ENCODE data around the gene PTPN1.
"Not testable (repeated sequence)": the region's sequence is repeated elsewhere in the genome, so short reads cannot be mapped to it uniquely, and the experiment has no call there.

Gene PTPN1

DNA sequence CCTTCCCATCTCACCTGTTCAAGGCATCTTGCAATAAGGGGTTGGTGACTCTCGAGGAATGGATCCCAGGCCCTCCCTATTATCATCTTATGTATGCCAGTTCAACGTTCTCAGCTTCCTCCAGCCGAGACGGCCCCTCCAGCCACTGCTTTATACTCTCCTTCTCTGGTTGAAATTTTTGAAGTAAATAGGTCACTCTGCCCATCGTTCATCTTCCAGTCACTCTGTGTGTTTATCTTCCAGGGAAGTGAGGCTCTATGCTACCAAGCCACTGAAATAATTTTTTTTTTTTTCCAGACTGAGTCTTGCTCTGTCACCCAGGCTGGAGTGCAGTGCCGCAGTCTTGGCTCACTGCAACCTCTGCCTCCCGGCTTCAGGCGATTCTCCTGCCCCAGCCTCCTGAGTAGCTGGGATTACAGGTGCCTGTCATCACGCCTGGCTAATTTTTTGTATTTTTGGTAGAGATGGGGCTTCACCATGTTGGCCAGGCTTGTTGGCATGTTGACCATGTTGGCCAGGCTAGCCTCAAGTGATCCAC, 17.0 kb downstream of the PTPN1 start:
- Mint-ChIP-seq H3K27ac (no peak overlapping the region), H3K9me3 (no peaks in the 10 kb centered on the region), H3K4me3 (no peak overlapping the region), H3K4me1 (peaks cover 42% of the 10 kb centered on the region), H3K36me3 (peaks cover 41% of the 10 kb centered on the region)
- ATAC-seq, result no peak
- no peak for DNase-seq (ENCODE audit: low spot score in 2 of 2)

DNA sequence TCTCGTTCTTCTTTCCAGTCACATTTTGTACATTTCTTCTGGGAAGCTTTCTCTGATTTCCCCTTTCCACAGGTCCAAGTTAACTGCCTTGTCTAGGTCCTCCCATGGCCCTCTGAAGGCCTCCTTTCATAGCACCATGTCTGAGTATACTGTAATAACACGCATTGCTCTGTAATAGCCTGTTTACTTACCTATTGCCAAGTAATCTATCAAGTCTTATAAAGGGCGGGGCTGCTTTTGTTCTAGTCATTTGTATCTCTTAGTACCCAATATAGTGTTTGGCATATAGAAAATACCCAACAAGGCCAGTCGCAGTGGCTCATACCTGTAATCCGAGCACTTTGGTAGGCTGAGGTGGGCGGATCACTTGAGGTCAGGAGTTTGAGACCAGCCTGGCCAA, 17.9 kb downstream of the PTPN1 start:
- Mint-ChIP-seq H3K9me3 (no peaks in the 10 kb centered on the region), H3K4me3 (no peak overlapping the region), H3K36me3 (peaks cover 36% of the 10 kb centered on the region), H3K27ac (no peak overlapping the region), H3K4me1 (peaks cover 44% of the 10 kb centered on the region)
- ATAC-seq (peak; percentile 52), DNase-seq (ENCODE audit: low spot score in 2 of 2) (no peak)

DNA sequence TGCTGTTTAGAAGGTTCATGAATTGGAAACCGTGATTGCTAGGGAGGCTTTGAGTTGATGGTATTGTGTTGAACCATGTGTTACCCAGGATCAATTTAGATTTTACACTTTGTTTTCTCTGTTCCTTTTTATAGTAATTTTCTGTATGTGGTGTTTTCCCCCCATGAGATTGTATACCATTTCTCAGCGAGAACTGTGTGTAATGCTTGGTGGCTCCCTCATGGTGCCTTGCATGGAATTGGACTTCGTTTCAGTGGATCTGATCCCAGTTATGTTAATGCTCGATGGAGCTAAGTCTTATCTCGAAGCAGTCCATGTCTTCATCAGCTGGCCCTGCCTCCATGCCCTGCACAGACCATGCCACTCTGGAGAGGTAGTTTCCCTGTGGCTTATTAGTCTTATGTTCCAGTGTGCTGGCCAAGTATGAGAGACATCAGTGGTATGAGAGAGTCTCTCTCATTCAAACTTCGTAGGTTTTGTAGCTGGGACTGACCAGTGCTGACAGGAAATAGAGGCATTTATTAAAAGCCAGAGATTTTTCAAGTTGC, 18.7 kb downstream of the PTPN1 start:
- H3K36me3 Mint-ChIP-seq, result peaks cover 37% of the 10 kb centered on the region
- peaks cover 44% of the 10 kb centered on the region for H3K4me1 Mint-ChIP-seq
- no peak for DNase-seq (ENCODE audit: low spot score in 2 of 2)
- no peak overlapping the region for H3K4me3 Mint-ChIP-seq
- H3K9me3 Mint-ChIP-seq, result no peaks in the 10 kb centered on the region
- H3K27ac Mint-ChIP-seq, result no peak overlapping the region
- ATAC-seq, result peak; percentile 85

DNA sequence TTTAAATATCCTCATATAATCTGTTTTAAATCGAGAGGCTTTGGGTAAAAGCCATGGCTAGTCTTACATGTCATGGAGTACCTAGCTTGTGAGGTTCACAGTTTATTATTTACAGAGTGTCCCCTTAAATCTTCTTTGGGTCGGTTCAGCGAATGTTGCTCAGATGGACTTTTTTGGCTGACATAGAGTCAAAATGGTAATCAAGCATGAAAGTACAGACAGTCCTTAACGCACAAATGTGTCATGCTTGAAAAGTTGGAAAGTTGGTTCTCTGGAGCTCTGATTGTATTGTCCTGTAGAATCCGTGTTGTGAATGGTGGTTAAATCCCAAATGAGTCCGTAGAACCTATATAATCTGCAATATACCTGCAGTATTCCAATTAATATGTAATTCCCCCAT, 22.0 kb downstream of the PTPN1 start:
- no peaks in the 10 kb centered on the region for H3K9me3 Mint-ChIP-seq
- peaks cover 65% of the 10 kb centered on the region for H3K4me1 Mint-ChIP-seq
- H3K4me3 Mint-ChIP-seq, result no peak overlapping the region
- no peak overlapping the region for H3K27ac Mint-ChIP-seq
- peaks cover 60% of the 10 kb centered on the region for H3K36me3 Mint-ChIP-seq
- ATAC-seq, result no peak
- DNase-seq (ENCODE audit: low spot score in 2 of 2), result no peak

DNA sequence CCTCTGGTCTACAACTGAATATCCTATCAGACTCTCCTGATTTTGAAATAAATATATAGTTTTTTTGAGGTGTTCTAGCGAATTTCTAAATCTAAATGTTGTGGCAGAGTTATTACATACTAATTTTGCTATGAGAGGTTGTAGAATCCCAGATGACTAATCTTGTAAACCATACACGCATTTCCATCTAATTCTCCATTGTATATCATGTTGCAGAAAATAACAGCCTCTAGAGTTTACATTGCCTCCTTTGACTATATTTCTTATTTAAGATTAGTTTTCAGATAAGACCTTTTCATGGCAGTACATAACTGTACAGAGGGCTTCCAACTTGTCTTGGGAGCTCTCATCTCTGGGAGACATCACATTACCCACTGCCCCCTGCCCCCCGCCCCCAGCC, 22.9 kb downstream of the PTPN1 start:
- no peak for DNase-seq (ENCODE audit: low spot score in 2 of 2)
- no peak for ATAC-seq
- Mint-ChIP-seq H3K27ac (peak overlapping the region; percentile 20), H3K4me3 (no peak overlapping the region), H3K4me1 (peaks cover 73% of the 10 kb centered on the region), H3K36me3 (peaks cover 68% of the 10 kb centered on the region), H3K9me3 (no peaks in the 10 kb centered on the region)

DNA sequence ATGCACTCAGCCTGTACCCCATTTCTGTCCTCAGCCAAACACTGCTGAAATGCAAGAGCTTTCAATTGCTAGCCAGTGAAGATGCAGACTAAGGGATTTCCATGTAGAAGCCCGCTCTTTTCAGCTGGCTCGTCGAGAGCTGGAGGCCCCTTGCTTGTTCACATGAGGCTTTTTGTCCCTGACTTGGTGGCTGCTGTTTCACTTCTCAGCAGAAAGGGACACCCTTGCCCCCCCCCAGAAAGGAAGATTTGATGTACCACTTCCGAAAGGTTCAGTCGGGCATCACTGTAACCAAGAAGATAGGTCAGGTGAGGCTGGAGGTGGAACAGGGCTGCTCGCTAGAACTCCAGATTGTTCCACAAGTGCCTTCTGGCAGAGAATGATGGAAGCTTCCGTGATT, 23.3 kb downstream of the PTPN1 start:
- Mint-ChIP-seq H3K36me3 (peaks cover 72% of the 10 kb centered on the region), H3K27ac (peak overlapping the region; percentile 20), H3K9me3 (no peaks in the 10 kb centered on the region), H3K4me3 (no peak overlapping the region), H3K4me1 (peaks cover 77% of the 10 kb centered on the region)
- ATAC-seq (no peak), DNase-seq (ENCODE audit: low spot score in 2 of 2) (no peak)

DNA sequence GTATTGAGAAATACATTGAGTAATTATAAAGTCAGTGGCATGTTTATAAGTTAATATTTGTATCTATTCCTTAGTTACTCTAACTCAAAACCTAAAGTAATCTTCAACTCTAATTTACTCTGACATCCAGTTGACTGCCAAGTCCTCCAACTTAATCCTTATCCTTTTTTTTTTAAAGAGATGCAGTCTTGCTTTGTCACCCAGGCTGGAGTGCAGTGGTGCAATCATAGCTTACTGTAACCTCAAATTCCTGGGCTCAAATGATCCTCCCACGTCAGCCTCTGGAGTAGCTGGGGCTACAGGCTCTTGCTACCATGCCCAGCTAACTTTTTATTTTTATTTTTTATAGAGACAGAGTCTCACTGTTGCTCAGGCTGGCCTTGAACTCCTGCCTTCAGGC, 24.4 kb downstream of the PTPN1 start:
- ATAC-seq (no peak), DNase-seq (ENCODE audit: low spot score in 2 of 2) (no peak)
- Mint-ChIP-seq H3K36me3 (peaks cover 74% of the 10 kb centered on the region), H3K4me3 (no peak overlapping the region), H3K4me1 (peaks cover 77% of the 10 kb centered on the region), H3K9me3 (no peaks in the 10 kb centered on the region), H3K27ac (peak overlapping the region; percentile 44)

DNA sequence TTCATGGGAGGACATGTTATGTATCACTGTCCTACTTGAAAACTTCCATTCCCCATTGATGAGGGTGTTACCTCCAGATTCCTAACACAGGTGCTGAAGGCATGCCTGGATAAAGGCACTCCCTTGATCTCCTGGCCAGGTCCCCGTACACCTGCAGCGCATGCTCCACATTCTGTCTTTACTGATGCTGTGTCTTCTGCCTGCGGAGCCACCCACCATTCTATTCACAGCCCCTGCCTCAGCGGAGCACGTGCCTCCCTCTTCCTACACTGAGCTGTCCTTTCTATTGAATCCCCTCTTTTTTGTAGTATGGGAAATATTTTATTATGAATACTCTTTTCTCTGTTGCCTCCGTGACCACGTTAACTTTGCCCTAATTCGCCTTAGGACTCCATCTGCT, 25.0 kb downstream of the PTPN1 start:
- Mint-ChIP-seq H3K4me1 (peaks cover 76% of the 10 kb centered on the region), H3K36me3 (peaks cover 75% of the 10 kb centered on the region), H3K9me3 (no peaks in the 10 kb centered on the region), H3K4me3 (no peak overlapping the region), H3K27ac (peak overlapping the region; percentile 44)
- DNase-seq (ENCODE audit: low spot score in 2 of 2) (no peak), ATAC-seq (no peak)

DNA sequence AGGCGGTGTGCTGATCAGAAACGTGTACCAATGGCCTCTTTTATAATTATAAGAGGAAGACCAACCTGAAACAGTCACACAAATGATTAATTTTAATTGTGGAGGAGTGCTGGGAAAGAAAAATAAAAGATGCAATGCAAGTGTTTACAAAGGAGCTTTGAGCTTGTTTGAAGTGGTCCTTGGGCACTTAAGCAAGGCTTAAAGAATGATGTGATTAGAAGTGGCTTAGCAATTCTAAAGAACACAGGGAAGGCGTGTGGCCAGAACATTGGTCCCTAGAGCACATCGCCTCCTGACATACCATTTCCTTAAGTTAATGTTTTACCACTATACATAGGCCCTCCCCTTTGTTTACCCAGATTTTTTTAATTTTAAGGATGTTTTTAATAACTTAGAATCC, 26.1 kb downstream of the PTPN1 start:
- ATAC-seq (no peak), DNase-seq (ENCODE audit: low spot score in 2 of 2) (no peak)

DNA sequence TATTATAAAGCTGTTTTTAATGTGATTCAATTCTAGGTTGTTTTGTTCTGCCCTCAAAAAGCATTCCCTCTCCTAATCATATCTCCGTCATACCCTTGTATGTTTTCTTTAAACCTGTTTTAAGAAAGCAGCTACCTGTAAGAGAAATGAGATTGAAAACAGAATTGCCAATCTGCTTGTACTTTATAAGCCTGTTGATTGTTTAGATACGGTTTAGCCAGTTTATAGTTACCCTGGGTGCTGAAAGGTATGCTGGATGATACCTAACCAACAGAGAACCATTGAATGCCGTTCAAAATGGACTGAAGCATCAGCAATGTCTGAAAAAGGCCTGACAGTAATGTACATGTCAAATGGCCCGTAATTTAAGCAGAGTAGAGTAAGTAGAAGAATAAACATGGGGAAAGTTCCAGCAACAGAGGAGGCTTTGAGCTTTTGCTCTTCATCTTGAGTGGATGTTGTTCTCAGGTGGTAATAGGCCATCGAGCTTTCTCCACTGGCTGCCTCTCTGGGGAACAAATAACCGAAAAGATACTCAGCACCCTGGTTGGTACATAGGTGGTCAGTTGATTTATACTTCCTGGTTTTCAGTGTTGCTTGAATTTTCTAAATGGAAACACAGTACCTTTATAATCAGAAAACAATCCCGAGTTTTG, 27.5 kb downstream of the PTPN1 start:
- Mint-ChIP-seq H3K36me3 (peaks cover 82% of the 10 kb centered on the region), H3K4me1 (peaks cover 81% of the 10 kb centered on the region), H3K27ac (no peak overlapping the region), H3K9me3 (no peaks in the 10 kb centered on the region), H3K4me3 (no peak overlapping the region)
- DNase-seq (ENCODE audit: low spot score in 2 of 2), result no peak
- ATAC-seq, result no peak

More for the DNA sequence above, 26.1 kb downstream of the PTPN1 start:
- peaks cover 81% of the 10 kb centered on the region for H3K36me3 Mint-ChIP-seq
- no peaks in the 10 kb centered on the region for H3K9me3 Mint-ChIP-seq
- peaks cover 81% of the 10 kb centered on the region for H3K4me1 Mint-ChIP-seq
- H3K4me3 Mint-ChIP-seq, result no peak overlapping the region
- H3K27ac Mint-ChIP-seq, result no peak overlapping the region

DNA sequence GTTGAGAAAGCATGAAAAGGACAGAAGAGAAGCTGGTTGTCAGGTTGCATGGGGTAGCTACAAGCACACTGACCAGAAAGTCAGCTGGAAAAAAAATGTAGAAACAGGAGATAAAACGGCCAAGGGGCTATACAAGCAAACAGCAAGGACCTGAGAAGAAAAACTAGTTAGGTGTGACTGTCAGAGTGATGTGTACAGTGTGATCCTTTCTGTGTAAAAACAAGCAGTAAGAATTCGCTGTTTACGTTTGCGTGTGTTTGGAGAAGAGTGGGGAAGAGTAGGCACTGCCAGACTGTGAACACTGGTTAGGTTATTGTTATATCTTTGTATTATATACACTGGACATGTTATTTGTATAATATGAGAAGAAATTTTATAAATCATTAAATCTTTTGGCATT, 28.1 kb downstream of the PTPN1 start:
- DNase-seq (ENCODE audit: low spot score in 2 of 2) (no peak), ATAC-seq (no peak)
- Mint-ChIP-seq H3K4me1 (peaks cover 81% of the 10 kb centered on the region), H3K9me3 (no peaks in the 10 kb centered on the region), H3K27ac (peak overlapping the region; percentile 9), H3K36me3 (peaks cover 87% of the 10 kb centered on the region), H3K4me3 (no peak overlapping the region)

DNA sequence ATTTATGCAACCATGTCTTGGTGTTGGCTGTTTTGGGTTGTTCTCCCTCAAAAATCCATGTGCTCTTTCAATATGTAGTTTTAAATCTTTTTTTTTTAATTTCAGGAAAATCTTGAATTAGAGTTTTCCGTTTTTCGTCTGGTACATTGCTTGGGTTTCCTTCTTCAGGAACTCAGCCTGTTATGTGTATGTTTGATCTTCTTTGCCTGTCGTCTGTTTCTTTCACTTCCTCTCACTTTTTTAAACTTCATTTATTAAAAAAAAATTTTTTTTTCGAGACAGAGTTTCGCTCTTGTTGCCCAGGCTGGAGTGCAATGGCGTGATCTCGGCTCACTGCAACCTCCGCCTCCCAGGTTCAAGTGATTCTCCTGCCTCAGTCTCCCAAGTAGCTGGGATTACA, 29.6 kb downstream of the PTPN1 start:
- H3K9me3 Mint-ChIP-seq; H3K4me3 Mint-ChIP-seq; DNase-seq (ENCODE audit: low spot score in 2 of 2); ATAC-seq; H3K27ac Mint-ChIP-seq: not testable (repeated sequence)
- Mint-ChIP-seq H3K36me3 (peaks cover 86% of the 10 kb centered on the region), H3K4me1 (peaks cover 80% of the 10 kb centered on the region)

DNA sequence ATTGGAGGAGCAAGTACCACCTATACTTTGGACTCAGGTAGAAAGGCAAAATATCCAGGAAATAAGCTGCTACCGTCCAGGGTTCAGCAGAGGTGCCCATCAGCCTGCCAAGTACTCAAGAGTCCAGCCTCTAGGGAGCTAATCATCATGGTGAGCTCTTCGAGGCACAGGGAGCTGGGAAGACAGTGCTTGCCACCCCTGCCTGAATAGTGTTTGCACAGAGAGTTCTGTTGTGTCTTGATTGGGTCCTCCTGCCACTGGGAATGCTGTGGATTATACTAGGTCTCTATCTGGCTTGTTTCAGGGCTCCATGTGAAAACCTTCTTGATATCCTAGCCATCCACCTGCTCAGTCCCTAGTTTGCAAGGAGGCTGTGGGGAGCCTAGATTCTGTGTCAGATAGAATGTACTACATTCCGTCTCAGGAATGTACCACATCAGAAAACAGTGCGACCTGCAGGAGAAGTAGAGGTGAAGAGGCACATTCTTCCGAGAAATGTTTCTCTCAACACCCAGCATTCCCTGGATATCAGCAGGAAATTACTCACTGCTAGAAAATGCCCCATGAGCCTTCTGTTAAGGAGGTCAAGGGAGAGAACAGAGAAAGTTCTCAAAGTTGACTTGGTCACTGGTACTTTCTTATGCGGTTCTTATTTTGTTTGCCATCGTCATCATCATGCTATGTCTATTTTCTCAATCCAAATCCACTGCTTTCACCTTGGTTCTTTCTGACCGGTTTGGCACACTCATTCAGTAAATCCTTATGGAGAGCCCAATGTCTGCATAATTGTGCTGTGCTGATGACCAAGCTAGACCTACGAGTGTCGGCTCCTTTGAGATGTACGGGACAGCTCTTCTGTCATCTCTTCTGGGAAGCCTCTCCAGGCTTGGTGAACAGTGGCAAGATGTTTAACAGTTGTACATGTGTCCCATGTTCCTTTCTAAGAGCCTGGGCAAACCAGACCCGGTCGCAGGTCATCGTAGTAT, 30.7 kb downstream of the PTPN1 start:
- H3K36me3 Mint-ChIP-seq, result peaks cover 75% of the 10 kb centered on the region

DNA sequence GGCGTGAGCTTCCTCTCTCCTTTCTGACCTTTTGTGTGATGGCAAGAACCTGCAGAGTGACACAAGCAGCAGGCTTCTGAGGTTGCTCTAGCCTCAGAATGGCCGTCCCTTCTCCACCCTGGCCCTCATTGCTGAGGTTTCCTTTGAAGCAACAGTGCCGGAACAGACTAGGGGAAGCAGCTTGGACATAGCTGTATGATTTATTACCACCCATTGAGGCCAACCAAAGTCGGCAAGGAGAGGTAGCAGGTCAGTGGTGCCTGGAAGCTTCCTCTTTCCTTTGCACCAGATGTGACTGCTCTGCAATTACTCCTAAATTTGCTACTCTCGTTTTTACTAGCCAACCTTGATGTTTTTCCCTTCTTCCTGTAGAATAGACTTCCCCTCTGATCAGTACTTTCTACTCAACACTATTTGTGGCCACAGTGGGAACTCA, 31.4 kb downstream of the PTPN1 start:
- peaks cover 80% of the 10 kb centered on the region for H3K4me1 Mint-ChIP-seq
- DNase-seq (ENCODE audit: low spot score in 2 of 2) (no peak), ATAC-seq (peak; percentile 49)
- H3K36me3 Mint-ChIP-seq, result peaks cover 73% of the 10 kb centered on the region
- H3K27ac Mint-ChIP-seq, result peak overlapping the region; percentile 73
- no peaks in the 10 kb centered on the region for H3K9me3 Mint-ChIP-seq
- peak overlapping the region; percentile 14 for H3K4me3 Mint-ChIP-seq

More for the DNA sequence above, 30.7 kb downstream of the PTPN1 start:
- Mint-ChIP-seq H3K4me3 (peak overlapping the region; percentile 14), H3K4me1 (peaks cover 78% of the 10 kb centered on the region), H3K27ac (peak overlapping the region; percentile 73), H3K9me3 (no peaks in the 10 kb centered on the region)
- no peak for DNase-seq (ENCODE audit: low spot score in 2 of 2)
- peak; percentile 16 for ATAC-seq

DNA sequence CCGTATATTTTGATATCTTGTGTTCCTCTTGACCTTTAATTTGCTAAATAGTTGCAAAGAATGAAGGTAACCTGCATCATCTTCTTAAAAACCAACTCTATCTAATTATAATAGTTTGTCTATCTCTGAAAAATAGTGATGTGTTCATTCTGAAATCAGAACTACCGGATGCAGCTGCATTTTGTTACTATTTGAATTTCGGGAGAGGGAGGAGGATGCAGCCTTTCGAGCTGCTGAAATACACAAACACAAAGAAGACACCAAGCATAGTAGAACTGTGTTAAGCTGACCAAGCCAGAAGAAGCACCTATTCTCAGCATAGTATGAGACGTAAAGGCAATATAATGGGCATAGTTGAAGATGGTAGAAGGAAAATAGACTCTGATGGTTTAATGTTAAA, 33.1 kb downstream of the PTPN1 start:
- H3K4me3 Mint-ChIP-seq, result no peak overlapping the region
- H3K36me3 Mint-ChIP-seq, result peaks cover 73% of the 10 kb centered on the region
- peaks cover 70% of the 10 kb centered on the region for H3K4me1 Mint-ChIP-seq
- no peaks in the 10 kb centered on the region for H3K9me3 Mint-ChIP-seq
- no peak overlapping the region for H3K27ac Mint-ChIP-seq
- DNase-seq (ENCODE audit: low spot score in 2 of 2) (no peak), ATAC-seq (no peak)

All from stimulated activated effector memory CD8-positive, alpha-beta T cell treated with anti-CD3 and anti-CD28 coated beads, Interleukin-12 subunit alpha, Interleukin-12 subunit beta, amount 100 ng/mL, for 72 hours (primary cell).